ENCODE results near the gene ADAMTS20.

GRCh38 chr12:43428088-43428600 lies 123.9 kb downstream of the ADAMTS20 start:
- TF ChIP-seq CTCF (IDR thresholded peaks at IDR 0.05) (no peak), POLR2A (IDR thresholded peaks at IDR 0.05) (no peak)

All from Peyer's patch (tissue), 4 donors.